Peyer's patch (tissue), 4 donors: ENCODE data around the gene MIOX. TPM values are rescaled to one million over a fixed set of nuclear protein-coding genes. Genes with fewer than 3 reads are reported as not detected.
A peak's percentile ranks its signal among the peaks of the same experiment; 100 is the strongest.

Experiments
- DNase-seq, 3 donors: peaks; one replicate each; pipeline ENCODE4 v3.0.0-alpha.2; 2017 to 2019
- H3K27ac ChIP-seq, 4 donors: fragments of 200-600 bp; sonication (generic); one replicate each; pipeline ENCODE4 v1.5.1; 2016 to 2019
- H3K27me3 ChIP-seq, 2 donors: fragments of 200-600 bp; sonication (generic); one replicate each; pipeline ENCODE4 v1.5.1; 2019
- H3K36me3 ChIP-seq, 3 donors: fragments of 200-600 bp; sonication (generic); one replicate each; pipeline ENCODE4 v1.5.1; 2016 to 2019
- H3K4me1 ChIP-seq, 4 donors: fragments of 200-600 bp; sonication (generic); one replicate each; pipeline ENCODE4 v1.5.1; 2016 to 2019
- H3K4me3 ChIP-seq, 4 donors: fragments of 200-600 bp; sonication (generic); 1 replicate in 3 of 4; 2 replicates in 1 of 4; pipeline ENCODE4 v1.5.1; 2016 to 2019; ENCODE audit warnings: mild to moderate bottlenecking in 1 of 4
- H3K9me3 ChIP-seq, 4 donors: fragments of 200-600 bp; sonication (generic); one replicate each; pipeline ENCODE4 v1.5.1; 2016 to 2019; ENCODE audit warnings: mild to moderate bottlenecking in 1 of 4
- POLR2A ChIP-seq, 2 donors: fragments of 450-650 bp; IDR thresholded peaks; one replicate each; pipeline ENCODE4 v1.5.1; 2017; ENCODE audit warnings: antibody characterized with exemption in 2 of 2, mild to moderate bottlenecking in 2 of 2, moderate library complexity in 2 of 2
- total RNA-seq, 4 donors: library from RNA; depleted of rRNA; stranded (reverse); fragments of >200 nt; gene quantifications; one replicate each; pipeline ENCODE4 v1.1.0, GENCODE V29; 2016
- TF ChIP-seq, protein P1 (sequence below), 6 experiments: fragments of 450-650 bp in 4 of 6; fragments of 200-600 bp in 2 of 6; sonication (generic) in 1 of 6; IDR thresholded peaks; one replicate each; pipeline ENCODE4 v1.5.1; 2017 to 2019; ENCODE audit warnings: antibody characterized with exemption in 6 of 6, mild to moderate bottlenecking in 3 of 6, moderate library complexity in 1 of 6

Gene MIOX
- total RNA-seq, 4 donors from 2014 or later: not detected

DNA sequence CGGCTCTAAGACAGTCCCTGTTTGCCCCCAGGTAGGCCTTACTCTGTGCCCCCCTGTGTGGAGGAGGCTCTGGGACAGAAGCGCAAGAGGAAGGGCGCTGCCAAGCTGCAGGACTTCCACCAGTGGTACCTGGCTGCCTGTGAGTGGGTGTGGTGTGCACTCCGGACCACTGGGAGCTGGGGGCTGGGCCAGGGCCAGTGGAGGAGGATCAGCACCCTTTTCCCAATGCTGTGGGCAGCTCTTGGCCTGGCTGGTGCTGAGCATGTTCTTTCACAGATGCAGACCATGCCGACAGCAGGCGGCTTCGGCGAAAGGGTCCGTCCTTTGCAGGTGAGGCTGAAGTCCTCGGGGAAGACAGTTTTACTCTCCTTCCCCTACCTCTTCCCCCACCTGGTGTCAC is 35.1 kb downstream of the MIOX start:
- DNase-seq: no peak
- Histone ChIP-seq H3K27me3 (no peaks in the 10 kb centered on the region), H3K4me1 (peaks cover 4 to 31% (median 13%) of the 10 kb centered on the region in 4 donors), H3K36me3 (peaks cover 0 to 72% (median 0%) of the 10 kb centered on the region in 3 donors), H3K9me3 (no peaks in the 10 kb centered on the region), H3K27ac (no peak overlapping the region), H3K4me3 (no peak overlapping the region)
- no peak for TF ChIP-seq POLR2A (IDR thresholded peaks at IDR 0.05)
- TF ChIP-seq, protein P1, sequence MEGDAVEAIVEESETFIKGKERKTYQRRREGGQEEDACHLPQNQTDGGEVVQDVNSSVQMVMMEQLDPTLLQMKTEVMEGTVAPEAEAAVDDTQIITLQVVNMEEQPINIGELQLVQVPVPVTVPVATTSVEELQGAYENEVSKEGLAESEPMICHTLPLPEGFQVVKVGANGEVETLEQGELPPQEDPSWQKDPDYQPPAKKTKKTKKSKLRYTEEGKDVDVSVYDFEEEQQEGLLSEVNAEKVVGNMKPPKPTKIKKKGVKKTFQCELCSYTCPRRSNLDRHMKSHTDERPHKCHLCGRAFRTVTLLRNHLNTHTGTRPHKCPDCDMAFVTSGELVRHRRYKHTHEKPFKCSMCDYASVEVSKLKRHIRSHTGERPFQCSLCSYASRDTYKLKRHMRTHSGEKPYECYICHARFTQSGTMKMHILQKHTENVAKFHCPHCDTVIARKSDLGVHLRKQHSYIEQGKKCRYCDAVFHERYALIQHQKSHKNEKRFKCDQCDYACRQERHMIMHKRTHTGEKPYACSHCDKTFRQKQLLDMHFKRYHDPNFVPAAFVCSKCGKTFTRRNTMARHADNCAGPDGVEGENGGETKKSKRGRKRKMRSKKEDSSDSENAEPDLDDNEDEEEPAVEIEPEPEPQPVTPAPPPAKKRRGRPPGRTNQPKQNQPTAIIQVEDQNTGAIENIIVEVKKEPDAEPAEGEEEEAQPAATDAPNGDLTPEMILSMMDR (IDR thresholded peaks at IDR 0.05): no peak

DNA sequence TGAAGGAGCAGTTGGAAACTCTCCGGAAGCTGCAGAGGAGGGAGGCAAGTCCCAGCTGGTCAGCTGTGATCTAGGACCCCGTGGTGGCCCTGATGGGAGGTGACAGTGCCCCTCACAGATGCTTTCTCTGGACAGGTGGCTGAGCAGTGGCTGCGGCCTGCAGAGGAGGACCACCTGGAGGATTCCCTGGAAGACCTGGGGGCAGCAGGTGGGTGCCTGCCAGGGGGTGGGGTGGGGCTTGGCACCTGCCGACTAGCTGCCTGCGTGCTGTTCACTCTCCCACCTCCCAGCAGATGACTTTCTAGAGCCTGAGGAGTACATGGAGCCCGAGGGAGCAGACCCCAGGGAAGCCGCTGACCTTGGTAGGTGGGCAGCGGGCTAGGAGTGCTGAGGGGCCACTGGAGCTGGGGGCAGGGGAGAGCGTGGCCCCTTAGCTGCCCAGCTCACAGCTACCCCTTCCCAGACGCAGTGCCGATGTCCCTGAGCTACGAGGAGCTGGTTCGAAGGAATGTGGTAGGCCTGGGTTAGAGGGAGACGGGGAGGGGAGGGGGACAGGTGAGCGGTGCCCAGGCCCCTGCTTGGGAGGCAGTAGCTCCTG is 35.6 kb downstream of the MIOX start:
- no peak for DNase-seq
- H3K27me3 ChIP-seq: no peaks in the 10 kb centered on the region
- H3K4me1 ChIP-seq: peaks cover 6 to 37% (median 18%) of the 10 kb centered on the region in 4 donors
- no peaks in the 10 kb centered on the region for H3K9me3 ChIP-seq
- H3K4me3 ChIP-seq: no peak overlapping the region
- H3K36me3 ChIP-seq: peaks cover 0 to 66% (median 0%) of the 10 kb centered on the region in 3 donors
- no peak overlapping the region for H3K27ac ChIP-seq
- TF ChIP-seq, protein P1 (IDR thresholded peaks at IDR 0.05): no peak
- TF ChIP-seq POLR2A (IDR thresholded peaks at IDR 0.05): no peak

- TF ChIP-seq, protein P1 (IDR thresholded peaks at IDR 0.05): no peak
- TF ChIP-seq POLR2A (IDR thresholded peaks at IDR 0.05): no peak
- no peaks in the 10 kb centered on the region for H3K9me3 ChIP-seq
- H3K27ac ChIP-seq: no peak overlapping the region
- no peaks in the 10 kb centered on the region for H3K27me3 ChIP-seq
- peaks cover 0 to 60% (median 0%) of the 10 kb centered on the region in 3 donors for H3K36me3 ChIP-seq
- DNase-seq: no peak
- peaks cover 6 to 41% (median 19%) of the 10 kb centered on the region in 4 donors for H3K4me1 ChIP-seq
- peak overlapping the region in 1 of 4 donors; percentile 82 for H3K4me3 ChIP-seq
These were observed 36.3 kb downstream of the MIOX start for GRCh38 chr22:50522806-50523438.

- Histone ChIP-seq H3K4me3 (peak overlapping the region in 1 of 4 donors; percentile 82), H3K9me3 (no peaks in the 10 kb centered on the region), H3K36me3 (peaks cover 0 to 55% (median 0%) of the 10 kb centered on the region in 3 donors), H3K27ac (peak overlapping the region in 1 of 4 donors; percentile 98), H3K4me1 (peaks cover 6 to 47% (median 19%) of the 10 kb centered on the region in 4 donors), H3K27me3 (no peaks in the 10 kb centered on the region)
- TF ChIP-seq, protein P1 (IDR thresholded peaks at IDR 0.05): no peak
- TF ChIP-seq POLR2A (IDR thresholded peaks at IDR 0.05): no peak
- no peak for DNase-seq
These were observed 36.8 kb downstream of the MIOX start for GRCh38 chr22:50523458-50523805.

GRCh38 chr22:50523806-50524675 is 37.4 kb downstream of the MIOX start:
- Histone ChIP-seq H3K27ac (peak overlapping the region in 3 of 4 donors; percentile 93 to 98 (median 96)), H3K27me3 (no peaks in the 10 kb centered on the region), H3K4me3 (peak overlapping the region; percentile 74 to 82 (median 78)), H3K9me3 (no peaks in the 10 kb centered on the region), H3K36me3 (peaks cover 0 to 49% (median 0%) of the 10 kb centered on the region in 3 donors), H3K4me1 (peaks cover 6 to 53% (median 19%) of the 10 kb centered on the region in 4 donors)
- TF ChIP-seq, protein P1 (IDR thresholded peaks at IDR 0.05): no peak
- peak in 1 of 2 donors; percentile 8 for TF ChIP-seq POLR2A (IDR thresholded peaks at IDR 0.05)
- peak in 1 of 3 donors; percentile 71 for DNase-seq
